Testis (tissue), 3 donors: Measurements from ENCODE around the gene DCAF17. TPM values are rescaled to one million over a fixed set of nuclear protein-coding genes. Genes with fewer than 3 reads are reported as not detected.

Source experiments
- DNase-seq: peaks from one replicate; pipeline ENCODE4 v3.0.0-alpha.2; 2019
- H3K27ac ChIP-seq, 2 donors: fragments of 200-600 bp; sonication (generic); one replicate each; pipeline ENCODE4 v1.5.1; 2019
- H3K27me3 ChIP-seq: fragments of 200-600 bp; sonication (generic); one replicate; pipeline ENCODE4 v1.5.1; 2019
- H3K36me3 ChIP-seq: fragments of 200-600 bp; sonication (generic); one replicate; pipeline ENCODE4 v1.5.1; 2017; ENCODE audit warnings: low read depth; ENCODE audit errors: missing control alignments
- H3K4me1 ChIP-seq: fragments of 200-600 bp; sonication (generic); one replicate; pipeline ENCODE4 v1.5.1; 2019
- H3K4me3 ChIP-seq, 2 donors: fragments of 200-600 bp; sonication (generic); one replicate each; pipeline ENCODE4 v1.5.1; 2017 to 2019
- H3K9me3 ChIP-seq: fragments of 200-600 bp; sonication (generic); one replicate; pipeline ENCODE4 v1.5.1; 2017
- POLR2A ChIP-seq: fragments of 450-650 bp; IDR thresholded peaks from one replicate; pipeline ENCODE4 v1.6.1; 2017; ENCODE audit warnings: antibody characterized with exemption, mild to moderate bottlenecking, moderate library complexity
- WGBS, 2 donors: methylation state at CpG; one replicate each; pipeline ENCODE4 v1.1.5; 2018; 5-methylcytosine and 5-hydroxymethylcytosine counted together
- intact Hi-C: fragments of 100-400 bp; cut with DNase I; formaldehyde crosslinking; loops from one replicate; pipeline ENCODE4 v1.15.1; 2023; ENCODE audit warnings: low total_unique reads
- polyA plus RNA-seq: library from polyadenylated mRNA; stranded (reverse); fragments of 350-450 nt; fragmentation: Illumina TruSeq; extraction: RNeasy Lipid Tissue Mini Kit (QIAGEN cat#74804); gene quantifications from one replicate; pipeline ENCODE4 v1.2.3, GENCODE V29; 2014; ENCODE audit warnings: low read depth, low replicate concordance; ENCODE audit not compliant: insufficient read depth
- total RNA-seq, 2 donors: library from RNA; depleted of rRNA; stranded (reverse); fragments of >200 nt; gene quantifications; one replicate each; pipeline ENCODE4 v1.2.3, GENCODE V29; 2016
- TF ChIP-seq, protein P1 (sequence below), 3 experiments: fragments of 450-650 bp in 2 of 3; fragments of 200-600 bp in 1 of 3; sonication (generic) in 1 of 3; IDR thresholded peaks; one replicate each; pipeline ENCODE4 v1.5.1; 2016 to 2019; ENCODE audit warnings: antibody characterized with exemption in 3 of 3, mild to moderate bottlenecking in 2 of 3, moderate library complexity in 1 of 3

DCAF17 gene
- total and polyA plus RNA-seq, 3 donors from 2014 or later: 15.7 to 29.2 (median 24.4) TPM

DNA sequence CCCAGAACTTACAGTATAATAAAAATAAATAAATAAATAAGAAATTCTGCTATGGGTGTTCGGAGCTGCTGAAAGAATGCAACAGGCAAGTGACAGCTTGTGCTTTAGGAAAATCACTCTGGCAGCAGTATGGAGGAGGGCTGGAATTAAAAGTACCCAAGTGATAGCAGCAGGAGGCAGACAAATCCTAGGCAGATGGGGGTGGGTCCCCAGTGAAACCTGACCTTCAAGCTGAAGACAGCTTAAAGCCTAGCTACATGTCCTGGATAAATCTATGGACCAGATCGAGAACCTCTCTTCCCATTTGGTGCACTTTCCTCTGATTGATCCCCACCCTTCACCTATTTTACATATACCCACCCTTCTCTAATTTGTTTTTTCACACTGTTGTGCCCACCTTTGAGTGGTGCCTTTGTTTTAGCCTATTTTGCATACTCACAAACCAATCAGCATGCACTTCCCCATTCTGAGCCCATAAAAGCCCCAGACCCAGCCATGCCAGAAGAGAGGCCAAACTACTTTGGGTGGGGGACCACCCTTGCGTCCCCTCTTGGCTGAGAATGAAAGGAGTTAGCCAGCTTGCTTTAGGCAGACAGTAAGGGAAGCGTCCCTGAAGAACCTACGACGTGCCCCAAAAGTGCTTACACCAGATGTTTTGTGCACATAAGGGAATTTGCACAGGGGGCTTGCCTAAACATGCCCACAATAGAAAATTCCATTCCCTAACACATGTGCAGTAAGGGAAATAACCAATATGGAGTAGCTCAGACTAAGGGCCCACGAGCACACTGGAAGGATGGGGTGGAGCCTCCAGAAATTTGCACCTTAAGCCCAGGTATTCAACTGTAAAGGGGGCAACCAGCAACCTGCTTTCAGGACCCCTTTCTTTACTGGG lies 3.3 kb upstream of the DCAF17 start:
- 96 to 97% methylated on average over 7 of the region's 7 CpGs for WGBS, 2 donors
- Histone ChIP-seq H3K9me3 (no peaks in the 10 kb centered on the region), H3K36me3 (no peaks in the 10 kb centered on the region), H3K27ac (no peak overlapping the region), H3K4me3 (no peak overlapping the region), H3K27me3 (no peaks in the 10 kb centered on the region), H3K4me1 (peaks cover 10% of the 10 kb centered on the region)
- DNase-seq: no peak
- TF ChIP-seq, protein P1, sequence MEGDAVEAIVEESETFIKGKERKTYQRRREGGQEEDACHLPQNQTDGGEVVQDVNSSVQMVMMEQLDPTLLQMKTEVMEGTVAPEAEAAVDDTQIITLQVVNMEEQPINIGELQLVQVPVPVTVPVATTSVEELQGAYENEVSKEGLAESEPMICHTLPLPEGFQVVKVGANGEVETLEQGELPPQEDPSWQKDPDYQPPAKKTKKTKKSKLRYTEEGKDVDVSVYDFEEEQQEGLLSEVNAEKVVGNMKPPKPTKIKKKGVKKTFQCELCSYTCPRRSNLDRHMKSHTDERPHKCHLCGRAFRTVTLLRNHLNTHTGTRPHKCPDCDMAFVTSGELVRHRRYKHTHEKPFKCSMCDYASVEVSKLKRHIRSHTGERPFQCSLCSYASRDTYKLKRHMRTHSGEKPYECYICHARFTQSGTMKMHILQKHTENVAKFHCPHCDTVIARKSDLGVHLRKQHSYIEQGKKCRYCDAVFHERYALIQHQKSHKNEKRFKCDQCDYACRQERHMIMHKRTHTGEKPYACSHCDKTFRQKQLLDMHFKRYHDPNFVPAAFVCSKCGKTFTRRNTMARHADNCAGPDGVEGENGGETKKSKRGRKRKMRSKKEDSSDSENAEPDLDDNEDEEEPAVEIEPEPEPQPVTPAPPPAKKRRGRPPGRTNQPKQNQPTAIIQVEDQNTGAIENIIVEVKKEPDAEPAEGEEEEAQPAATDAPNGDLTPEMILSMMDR (IDR thresholded peaks at IDR 0.05): no peak
- TF ChIP-seq POLR2A: no peak
- intact Hi-C loops: no loop called here

DNA sequence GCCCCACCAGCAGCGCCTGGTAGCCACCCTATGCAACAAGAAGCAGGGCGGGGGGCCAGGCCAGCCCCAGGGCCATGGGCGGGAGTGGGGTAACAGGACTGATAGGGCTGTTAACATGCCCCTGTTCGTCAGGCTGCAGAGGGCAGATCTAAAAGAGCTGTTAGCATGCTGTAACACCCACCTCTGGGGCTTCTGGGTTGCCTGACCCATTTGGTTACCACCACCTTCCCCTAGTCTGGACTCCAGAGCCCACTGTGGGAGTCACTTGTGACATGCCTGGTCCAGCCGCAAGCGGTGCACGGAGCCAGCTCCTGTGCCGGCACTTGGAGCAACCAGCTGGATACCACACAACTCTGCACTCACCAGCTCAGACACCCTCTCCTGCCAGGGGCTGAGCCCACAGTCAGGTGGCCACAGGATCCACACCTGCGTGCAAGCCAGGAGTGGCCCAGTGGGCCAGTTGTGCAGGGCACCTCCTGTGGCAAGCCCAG lies 2.3 kb upstream of the DCAF17 start:
- Histone ChIP-seq H3K4me1 (peaks cover 10% of the 10 kb centered on the region), H3K4me3 (no peak overlapping the region), H3K27ac (no peak overlapping the region), H3K9me3 (no peaks in the 10 kb centered on the region), H3K36me3 (no peaks in the 10 kb centered on the region), H3K27me3 (no peaks in the 10 kb centered on the region)
- DNase-seq: no peak
- intact Hi-C loops: no loop called here
- WGBS, 2 donors: 99 to 100% methylated on average over 7 of the region's 9 CpGs
- TF ChIP-seq POLR2A: no peak
- TF ChIP-seq, protein P1 (IDR thresholded peaks at IDR 0.05): no peak

DNA sequence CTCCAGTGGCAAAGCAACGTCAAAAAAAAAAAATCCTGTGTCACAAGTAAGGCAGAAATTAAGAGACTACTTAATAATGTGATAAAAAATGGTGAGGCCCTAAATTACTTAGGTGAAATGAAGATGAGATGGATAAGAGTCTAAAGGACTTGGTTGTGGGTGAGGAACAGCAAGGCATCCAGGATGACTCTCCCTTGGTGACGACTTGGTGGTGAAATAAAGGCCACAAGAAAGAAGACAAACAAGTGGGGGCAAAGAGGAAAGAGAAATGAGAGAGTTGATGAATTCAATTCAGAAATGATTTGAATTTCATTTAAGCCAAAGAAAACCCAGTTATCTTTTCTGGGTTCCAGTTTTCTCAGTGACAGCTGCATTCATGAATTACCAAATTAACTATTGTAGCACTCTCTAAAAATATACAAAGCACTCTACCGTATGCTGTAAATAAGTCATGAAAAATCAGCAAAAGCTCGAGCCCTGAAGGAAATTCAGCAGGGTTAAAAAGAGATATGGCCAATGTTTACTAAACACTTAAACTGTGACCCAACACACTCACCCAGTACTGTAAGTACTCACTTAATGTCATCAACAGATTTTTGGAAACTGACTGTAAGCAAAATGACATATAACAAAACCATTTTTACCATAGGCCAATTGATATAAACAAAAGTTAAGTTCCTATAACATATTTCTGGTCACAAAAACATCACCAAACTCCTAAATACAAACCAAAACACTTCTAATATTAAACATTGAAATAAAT lies 1.6 kb upstream of the DCAF17 start:
- Histone ChIP-seq H3K36me3 (no peaks in the 10 kb centered on the region), H3K4me3 (no peak overlapping the region), H3K4me1 (peaks cover 10% of the 10 kb centered on the region), H3K27ac (no peak overlapping the region), H3K27me3 (no peaks in the 10 kb centered on the region), H3K9me3 (no peaks in the 10 kb centered on the region)
- WGBS, 2 donors: 78 to 79% methylated on average over 4 of the region's 4 CpGs
- intact Hi-C loops: no loop called here
- no peak for DNase-seq
- TF ChIP-seq, protein P1 (IDR thresholded peaks at IDR 0.05): no peak
- no peak for TF ChIP-seq POLR2A

DNA sequence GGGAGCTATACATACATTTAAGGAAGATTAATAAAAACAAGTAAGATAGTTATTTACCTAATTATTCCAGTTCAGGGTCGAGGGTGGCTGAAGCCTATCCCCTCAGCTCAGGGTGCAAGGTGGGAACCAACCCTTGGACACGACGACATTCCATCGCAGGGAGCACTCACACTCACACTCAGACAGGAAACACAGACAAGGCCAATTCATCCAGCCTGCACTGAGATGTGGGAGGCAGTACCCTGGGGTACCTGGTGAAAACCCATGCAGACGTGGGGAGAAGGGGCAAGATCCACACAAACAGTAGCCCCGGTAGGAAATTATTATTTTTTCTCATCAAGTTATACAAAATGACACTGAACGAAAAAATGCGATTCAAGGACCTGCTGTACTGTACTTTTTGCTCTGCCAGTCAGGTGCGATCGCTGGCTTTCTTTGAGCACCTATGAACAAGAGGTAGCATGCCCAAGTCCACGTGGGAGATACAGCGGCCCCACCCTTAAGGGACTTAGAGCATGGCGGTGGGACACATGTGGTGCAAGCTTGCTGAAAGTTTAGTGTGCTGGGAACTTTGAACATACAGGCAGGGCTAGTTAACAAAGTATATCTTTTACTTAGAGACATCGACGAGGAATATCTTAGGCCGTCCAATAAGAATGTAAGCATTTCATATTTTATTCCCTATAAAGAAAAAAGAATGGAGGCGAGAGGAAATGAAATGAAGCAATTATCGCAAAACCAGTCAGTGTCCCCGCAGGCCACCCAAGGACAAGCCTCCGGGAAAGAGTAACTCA lies 860 bp upstream of the DCAF17 start:
- DNase-seq: peak; percentile 38
- WGBS, 2 donors: 21 to 25% methylated on average over 20 of the region's 20 CpGs
- peak overlapping the region; percentile 94 to 95 for H3K4me3 ChIP-seq
- H3K9me3 ChIP-seq: no peaks in the 10 kb centered on the region
- H3K27me3 ChIP-seq: no peaks in the 10 kb centered on the region
- peaks cover 10% of the 10 kb centered on the region for H3K4me1 ChIP-seq
- no peaks in the 10 kb centered on the region for H3K36me3 ChIP-seq
- TF ChIP-seq POLR2A: no peak
- TF ChIP-seq, protein P1 (IDR thresholded peaks at IDR 0.05): no peak
- peak overlapping the region; percentile 97 to 99 for H3K27ac ChIP-seq
- intact Hi-C loops: no loop called here
